Hepatocyte (in vitro differentiated cells): ENCODE results near the gene PPFIBP2.

Experiments used
- EZH2 ChIP-seq: fragments of 200-600 bp; sonication (generic); IDR thresholded peaks from 2 replicates; pipeline ENCODE4 v1.6.1; 2016; ENCODE audit warnings: antibody characterized with exemption, mild to moderate bottlenecking, borderline replicate concordance
- EZH2phosphoT487 ChIP-seq: fragments of 200-600 bp; sonication (generic); IDR thresholded peaks from one replicate; pipeline ENCODE4 v1.6.1; 2018; ENCODE audit warnings: antibody characterized with exemption, mild to moderate bottlenecking, low read depth, moderate library complexity; ENCODE audit not compliant: unreplicated experiment, severe bottlenecking
- TF ChIP-seq, protein P1 (sequence below): fragments of 200-600 bp; sonication (generic); IDR thresholded peaks from 2 replicates; pipeline ENCODE4 v1.5.1; 2016; ENCODE audit warnings: antibody characterized with exemption, mild to moderate bottlenecking; ENCODE audit not compliant: poor library complexity

DNA sequence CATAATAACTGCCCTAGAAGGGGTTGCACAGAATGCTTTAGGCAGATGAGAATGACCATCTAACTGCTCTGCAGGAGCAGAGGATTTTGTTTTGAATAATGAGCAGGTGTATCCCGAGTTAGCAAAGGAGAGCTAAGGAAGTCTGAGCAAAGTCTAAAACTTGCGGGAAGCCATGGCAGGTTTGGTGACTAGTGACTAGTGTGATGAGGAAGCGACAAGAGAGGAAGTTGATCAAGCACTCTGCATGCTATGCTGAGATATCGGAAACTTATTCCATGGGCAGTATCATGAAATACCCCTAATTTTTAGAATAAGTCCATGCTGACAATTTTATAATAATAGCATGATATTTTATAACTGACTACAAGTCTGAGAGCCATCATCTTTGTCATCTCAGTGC is 15.6 kb upstream of the PPFIBP2 start:
- TF ChIP-seq, protein P1, sequence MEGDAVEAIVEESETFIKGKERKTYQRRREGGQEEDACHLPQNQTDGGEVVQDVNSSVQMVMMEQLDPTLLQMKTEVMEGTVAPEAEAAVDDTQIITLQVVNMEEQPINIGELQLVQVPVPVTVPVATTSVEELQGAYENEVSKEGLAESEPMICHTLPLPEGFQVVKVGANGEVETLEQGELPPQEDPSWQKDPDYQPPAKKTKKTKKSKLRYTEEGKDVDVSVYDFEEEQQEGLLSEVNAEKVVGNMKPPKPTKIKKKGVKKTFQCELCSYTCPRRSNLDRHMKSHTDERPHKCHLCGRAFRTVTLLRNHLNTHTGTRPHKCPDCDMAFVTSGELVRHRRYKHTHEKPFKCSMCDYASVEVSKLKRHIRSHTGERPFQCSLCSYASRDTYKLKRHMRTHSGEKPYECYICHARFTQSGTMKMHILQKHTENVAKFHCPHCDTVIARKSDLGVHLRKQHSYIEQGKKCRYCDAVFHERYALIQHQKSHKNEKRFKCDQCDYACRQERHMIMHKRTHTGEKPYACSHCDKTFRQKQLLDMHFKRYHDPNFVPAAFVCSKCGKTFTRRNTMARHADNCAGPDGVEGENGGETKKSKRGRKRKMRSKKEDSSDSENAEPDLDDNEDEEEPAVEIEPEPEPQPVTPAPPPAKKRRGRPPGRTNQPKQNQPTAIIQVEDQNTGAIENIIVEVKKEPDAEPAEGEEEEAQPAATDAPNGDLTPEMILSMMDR: no peak
- TF ChIP-seq EZH2: no peak
- TF ChIP-seq EZH2phosphoT487: no peak
